GM18520 (cell line): ENCODE data around the gene ADARB2.
"Not testable (repeated sequence)": the region's sequence is repeated elsewhere in the genome, so short reads cannot be mapped to it uniquely, and the experiment has no call there.

Experiments
- ATAC-seq: cut with Tn5 transposase; IDR thresholded peaks from one replicate; pipeline ENCODE4 v1.9.1; 2021; ENCODE audit not compliant: unreplicated experiment

The ADARB2 gene

GRCh38 chr10:1249142-1249920, 488.0 kb downstream of the ADARB2 start:
- no peak for ATAC-seq

DNA sequence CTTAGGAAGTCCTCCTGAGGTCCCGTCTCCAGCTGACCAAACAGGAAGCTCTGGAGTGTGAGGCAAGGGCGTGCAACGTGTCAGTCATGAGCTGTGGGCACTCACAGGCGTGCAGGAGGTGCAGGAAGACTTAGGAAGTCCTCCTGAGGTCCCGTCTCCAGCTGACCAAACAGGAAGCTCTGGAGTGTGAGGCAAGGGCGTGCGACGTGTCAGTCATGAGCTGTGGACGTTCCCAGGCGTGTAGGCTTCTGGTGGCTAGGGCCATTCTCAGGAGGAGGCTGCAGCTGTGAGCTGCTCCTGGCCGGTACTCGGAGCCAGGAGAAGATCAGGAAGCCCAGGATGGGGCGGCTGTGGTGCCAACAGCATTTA, 489.1 kb downstream of the ADARB2 start:
- ATAC-seq, result not testable (repeated sequence)

- ATAC-seq, result no peak
Observed at GRCh38 chr10:1247598-1248261, 489.6 kb downstream of the ADARB2 start.

DNA sequence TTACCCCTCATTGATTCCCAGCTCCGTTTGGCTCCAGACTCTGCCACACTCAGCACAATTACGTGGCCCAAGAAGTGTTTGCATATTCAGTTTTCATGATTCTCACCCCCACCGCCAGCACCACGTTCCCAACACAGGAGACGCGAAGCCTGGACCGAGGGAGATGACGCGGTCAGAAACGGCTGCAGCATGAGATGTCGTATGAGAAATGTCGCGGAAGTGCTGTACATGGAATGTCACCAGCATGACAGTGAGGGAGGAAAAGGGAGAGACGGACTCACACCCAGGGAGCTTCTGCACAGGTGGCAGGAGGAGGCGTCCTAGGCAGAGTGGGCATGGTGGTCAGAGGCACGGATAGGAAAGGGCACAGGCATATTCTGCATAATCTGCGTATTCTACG, 492.8 kb downstream of the ADARB2 start:
- no peak for ATAC-seq

GRCh38 chr10:1243486-1244234, 493.7 kb downstream of the ADARB2 start:
- no peak for ATAC-seq

GRCh38 chr10:1242975-1243374, 494.4 kb downstream of the ADARB2 start:
- ATAC-seq, result no peak

- ATAC-seq, result no peak
Observed at GRCh38 chr10:1241973-1242935, 495.1 kb downstream of the ADARB2 start.

DNA sequence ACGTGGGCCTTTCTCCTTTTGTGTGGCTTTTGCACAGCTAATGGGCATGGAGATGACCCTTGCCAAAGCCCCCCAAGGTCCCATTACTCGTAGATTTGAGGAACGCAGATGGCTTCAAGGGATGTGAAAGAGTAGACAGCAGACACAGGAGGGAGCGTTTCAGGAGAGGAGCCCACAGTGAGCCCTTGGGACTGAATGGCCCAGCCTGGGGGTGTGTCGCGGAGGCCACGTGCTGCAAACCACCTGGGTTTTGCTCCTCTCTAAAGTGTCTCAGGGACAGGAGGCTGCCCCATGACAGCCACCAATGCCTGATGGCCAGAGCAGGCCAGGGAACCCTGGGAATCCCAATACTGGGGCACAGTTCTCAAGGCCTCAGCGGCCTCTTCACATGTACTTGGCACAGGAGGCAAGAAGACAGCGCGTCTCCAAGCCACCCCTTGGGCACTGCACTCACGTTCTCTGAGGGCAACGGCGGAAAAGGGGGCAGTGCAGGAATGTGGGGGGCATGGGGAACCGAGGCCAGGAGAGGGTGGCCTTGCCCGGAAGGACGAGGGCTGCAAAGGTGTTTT, 495.9 kb downstream of the ADARB2 start:
- ATAC-seq, result no peak

DNA sequence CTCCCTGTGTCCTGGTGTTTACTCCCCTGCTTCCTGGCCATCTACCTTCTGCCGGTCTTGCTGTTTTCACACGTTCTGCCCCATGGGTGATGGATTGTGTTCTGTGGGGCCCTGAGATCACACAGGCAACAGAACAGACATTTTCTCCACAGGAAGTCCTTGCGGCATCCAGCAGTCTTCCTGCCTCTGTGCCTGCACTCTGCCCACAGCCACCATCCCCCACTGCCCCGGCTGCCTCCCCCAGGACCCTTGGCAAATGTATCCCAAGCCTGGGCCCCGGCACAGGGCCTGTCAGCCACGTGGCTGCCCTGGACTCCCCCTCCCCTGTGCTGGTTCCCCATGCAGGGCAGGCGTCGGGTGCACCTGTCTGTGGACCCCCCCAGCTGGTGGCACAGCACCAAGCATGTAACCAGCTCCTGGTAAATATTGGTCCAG, 497.0 kb downstream of the ADARB2 start:
- ATAC-seq, result no peak

GRCh38 chr10:1233031-1233430, 504.3 kb downstream of the ADARB2 start:
- no peak for ATAC-seq

DNA sequence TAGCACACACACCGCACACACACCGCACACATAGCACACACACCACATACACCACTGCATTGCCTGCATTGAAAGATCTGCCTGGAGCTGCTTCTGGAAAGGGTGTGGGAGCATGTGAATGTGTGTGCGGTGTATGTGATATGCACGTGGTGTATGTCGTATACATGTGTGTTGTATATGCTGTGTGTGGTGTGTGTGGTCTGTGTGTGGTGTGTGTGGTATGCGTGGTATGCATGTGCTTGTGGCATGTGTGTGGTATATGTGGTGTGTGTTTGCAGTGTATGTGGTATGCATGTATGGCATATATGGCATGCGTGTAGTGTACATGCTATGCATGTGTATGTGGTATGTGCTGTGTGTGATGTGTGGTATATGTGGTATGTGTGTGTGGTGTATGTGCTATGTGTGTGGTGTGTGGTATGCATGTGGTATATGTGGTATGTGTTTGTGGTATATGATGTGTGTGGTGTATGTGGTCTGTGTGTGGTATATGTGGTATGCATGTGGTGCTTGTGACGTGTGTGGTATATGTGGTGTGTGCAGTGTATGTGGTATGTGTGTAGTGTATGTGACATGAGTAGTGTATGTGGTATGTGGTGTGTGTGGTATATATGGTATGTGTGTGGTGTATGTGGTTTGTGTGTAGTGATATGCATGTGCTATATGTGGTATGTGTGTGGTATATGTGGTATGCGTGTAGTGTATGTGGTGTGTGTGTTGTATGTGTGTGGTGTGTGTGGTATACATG, 505.0 kb downstream of the ADARB2 start:
- no peak for ATAC-seq

GRCh38 chr10:1230592-1231275, 506.6 kb downstream of the ADARB2 start:
- no peak for ATAC-seq

DNA sequence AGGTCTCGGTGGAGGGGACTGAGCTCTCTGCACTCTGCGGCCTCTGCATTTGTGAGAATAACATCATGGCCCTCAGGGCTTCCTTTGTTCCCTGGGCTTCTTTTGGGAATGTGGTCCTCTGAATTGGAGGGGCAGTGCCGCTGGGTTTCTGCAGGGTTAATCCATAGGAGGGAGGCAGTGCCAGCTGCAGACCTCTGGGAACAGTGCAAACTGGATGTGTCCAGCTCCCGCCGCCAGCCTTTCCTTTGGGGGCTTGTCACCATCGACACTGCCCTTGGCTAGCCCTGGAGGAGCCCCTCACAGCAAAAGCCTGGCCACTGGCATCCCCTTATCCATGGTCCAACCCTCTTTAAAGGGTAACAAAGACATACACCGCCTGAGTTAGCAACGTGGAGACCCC, 507.2 kb downstream of the ADARB2 start:
- ATAC-seq, result no peak

DNA sequence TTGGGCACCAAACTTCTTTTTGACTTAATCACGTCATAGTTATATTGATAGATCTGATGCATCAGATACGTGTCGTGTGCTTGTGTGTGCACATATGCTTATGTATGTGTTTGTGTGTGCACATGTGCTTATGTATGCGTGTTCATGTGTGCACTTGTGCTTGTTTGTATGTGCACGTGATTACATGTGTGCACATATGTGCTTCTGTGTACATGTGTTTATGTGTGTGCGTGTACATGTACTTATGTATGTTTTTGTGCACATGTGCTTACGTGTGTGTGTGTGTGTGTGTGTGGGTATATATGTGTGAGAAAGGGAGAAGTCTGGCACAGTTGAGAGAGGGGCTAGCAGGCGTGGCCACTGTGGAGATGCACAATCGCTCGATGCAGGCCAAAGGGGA, 507.8 kb downstream of the ADARB2 start:
- no peak for ATAC-seq

DNA sequence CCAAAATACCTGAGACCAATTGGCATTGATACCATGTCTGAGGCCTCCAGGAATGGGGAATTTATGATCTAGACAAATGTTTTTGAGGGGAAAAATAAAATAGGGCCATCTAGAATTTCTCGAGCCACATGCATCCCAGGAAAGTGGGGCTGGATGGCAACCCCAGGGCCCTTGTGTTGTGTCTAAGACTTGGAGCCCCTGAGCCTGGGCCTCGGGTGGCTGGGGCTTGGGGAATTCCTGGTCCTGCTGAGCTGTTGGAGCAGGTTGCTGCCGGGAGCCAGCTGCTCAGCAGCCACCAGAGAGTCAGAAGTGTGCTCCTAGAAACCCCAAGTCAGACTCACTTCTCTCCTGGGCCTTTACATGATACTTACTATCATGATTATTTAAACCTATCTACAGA, 508.2 kb downstream of the ADARB2 start:
- ATAC-seq, result no peak

GRCh38 chr10:1228467-1228975, 508.8 kb downstream of the ADARB2 start:
- ATAC-seq, result no peak

GRCh38 chr10:1227510-1228402, 509.6 kb downstream of the ADARB2 start:
- ATAC-seq, result no peak

- ATAC-seq, result not testable (repeated sequence)
Observed at GRCh38 chr10:1226907-1227306, 510.4 kb downstream of the ADARB2 start.
